ENCODE measurements around the gene LRRC61.

DNA sequence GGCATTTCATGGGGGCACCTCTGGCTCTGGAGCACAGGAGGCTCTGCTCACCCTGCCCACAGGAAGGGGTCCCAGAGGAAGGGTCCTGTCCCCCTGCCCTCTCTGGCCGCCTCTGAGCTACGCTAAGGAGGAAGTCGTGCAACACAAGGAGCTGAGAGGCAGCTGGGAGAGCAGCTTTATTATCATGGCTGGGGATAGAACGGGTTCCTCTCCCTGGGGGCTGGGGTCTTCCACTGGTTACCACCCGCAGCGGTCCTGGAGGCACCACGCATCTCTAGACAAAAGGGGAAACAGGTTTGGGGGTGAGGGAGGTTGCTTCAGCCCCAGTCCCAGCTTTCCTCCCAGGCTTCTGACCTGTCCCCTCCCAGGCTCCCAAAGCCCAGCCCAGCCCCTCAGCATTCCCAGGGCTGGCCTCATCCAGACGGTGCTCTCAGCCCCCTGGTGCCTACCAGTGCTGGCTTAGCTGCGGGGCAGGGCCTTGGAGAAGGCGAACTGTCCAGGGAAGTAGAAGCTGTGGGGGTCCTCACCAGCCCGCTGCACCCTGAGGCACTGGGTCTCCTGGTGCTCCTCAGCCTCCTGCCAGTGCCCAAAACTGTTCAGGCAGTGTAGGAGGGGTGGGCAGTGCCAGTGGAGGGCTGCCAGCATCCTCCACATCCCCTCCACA is 15.1 kb downstream of the LRRC61 start:
- TF ChIP-seq, protein P1, sequence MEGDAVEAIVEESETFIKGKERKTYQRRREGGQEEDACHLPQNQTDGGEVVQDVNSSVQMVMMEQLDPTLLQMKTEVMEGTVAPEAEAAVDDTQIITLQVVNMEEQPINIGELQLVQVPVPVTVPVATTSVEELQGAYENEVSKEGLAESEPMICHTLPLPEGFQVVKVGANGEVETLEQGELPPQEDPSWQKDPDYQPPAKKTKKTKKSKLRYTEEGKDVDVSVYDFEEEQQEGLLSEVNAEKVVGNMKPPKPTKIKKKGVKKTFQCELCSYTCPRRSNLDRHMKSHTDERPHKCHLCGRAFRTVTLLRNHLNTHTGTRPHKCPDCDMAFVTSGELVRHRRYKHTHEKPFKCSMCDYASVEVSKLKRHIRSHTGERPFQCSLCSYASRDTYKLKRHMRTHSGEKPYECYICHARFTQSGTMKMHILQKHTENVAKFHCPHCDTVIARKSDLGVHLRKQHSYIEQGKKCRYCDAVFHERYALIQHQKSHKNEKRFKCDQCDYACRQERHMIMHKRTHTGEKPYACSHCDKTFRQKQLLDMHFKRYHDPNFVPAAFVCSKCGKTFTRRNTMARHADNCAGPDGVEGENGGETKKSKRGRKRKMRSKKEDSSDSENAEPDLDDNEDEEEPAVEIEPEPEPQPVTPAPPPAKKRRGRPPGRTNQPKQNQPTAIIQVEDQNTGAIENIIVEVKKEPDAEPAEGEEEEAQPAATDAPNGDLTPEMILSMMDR (CRISPR knock-in tag; IDR thresholded peaks at IDR 0.05): no peak
- TF ChIP-seq BHLHE40 (IDR thresholded peaks at IDR 0.05; ENCODE audit: low read length) (no peak), YY1 (IDR thresholded peaks at IDR 0.05; ENCODE audit: insufficient read depth, insufficient replicate concordance, low read depth, low read length) (no peak), TAF1 (CRISPR knock-in tag; IDR thresholded peaks at IDR 0.05) (no peak), ZNF253 (CRISPR knock-in tag; IDR thresholded peaks at IDR 0.05; ENCODE audit: borderline replicate concordance) (no peak), ZNF264 (CRISPR knock-in tag; IDR thresholded peaks at IDR 0.05) (no peak), MXI1 (IDR thresholded peaks at IDR 0.05; ENCODE audit: borderline replicate concordance, low read depth, low read length) (no peak)
- TF ChIP-seq, protein P2, sequence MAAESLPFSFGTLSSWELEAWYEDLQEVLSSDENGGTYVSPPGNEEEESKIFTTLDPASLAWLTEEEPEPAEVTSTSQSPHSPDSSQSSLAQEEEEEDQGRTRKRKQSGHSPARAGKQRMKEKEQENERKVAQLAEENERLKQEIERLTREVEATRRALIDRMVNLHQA (CRISPR knock-in tag; IDR thresholded peaks at IDR 0.05): no peak
- TF ChIP-seq, protein P3, sequence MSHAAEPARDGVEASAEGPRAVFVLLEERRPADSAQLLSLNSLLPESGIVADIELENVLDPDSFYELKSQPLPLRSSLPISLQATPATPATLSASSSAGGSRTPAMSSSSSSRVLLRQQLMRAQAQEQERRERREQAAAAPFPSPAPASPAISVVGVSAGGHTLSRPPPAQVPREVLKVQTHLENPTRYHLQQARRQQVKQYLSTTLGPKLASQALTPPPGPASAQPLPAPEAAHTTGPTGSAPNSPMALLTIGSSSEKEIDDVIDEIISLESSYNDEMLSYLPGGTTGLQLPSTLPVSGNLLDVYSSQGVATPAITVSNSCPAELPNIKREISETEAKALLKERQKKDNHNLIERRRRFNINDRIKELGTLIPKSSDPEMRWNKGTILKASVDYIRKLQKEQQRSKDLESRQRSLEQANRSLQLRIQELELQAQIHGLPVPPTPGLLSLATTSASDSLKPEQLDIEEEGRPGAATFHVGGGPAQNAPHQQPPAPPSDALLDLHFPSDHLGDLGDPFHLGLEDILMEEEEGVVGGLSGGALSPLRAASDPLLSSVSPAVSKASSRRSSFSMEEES (CRISPR knock-in tag; IDR thresholded peaks at IDR 0.05): no peak

Measured in HepG2 (cell line).